GM12878 (cell line): ENCODE measurements around the gene NOL4L. TPM values are rescaled to one million over a fixed set of nuclear protein-coding genes. Genes with fewer than 3 reads are reported as not detected.

ENCODE experiments used
- ATAC-seq: fragments of 200-7000 bp; cut with Tn5 transposase; 3 replicates; pipeline ENCODE4 v1.9.1; 2020; ENCODE audit warnings: mild to moderate bottlenecking, moderate library complexity
- BruUV-seq: library from RNA; stranded (reverse); fragments of 400-500 nt; replicated peaks from 2 replicates; lab custom pipeline; 2021; lab: Mats Ljungman, UMichigan
- CTCF ChIA-PET: fragments of 300-600 bp; sonication (Branson Sonifier 250); formaldehyde crosslinking; extraction: SDS; loops from one replicate; lab custom pipeline; 2021; ENCODE audit warnings: inconsistent platforms; lab: Yijun Ruan, JAX
- POLR2A ChIA-PET: fragments of 350-600 bp; formaldehyde crosslinking; extraction: SDS; loops from one replicate; lab custom pipeline; 2021; ENCODE audit warnings: inconsistent platforms; lab: Charles Lee
- RAD21 ChIA-PET: fragments of 300-600 bp; sonication (Branson Sonifier 250); formaldehyde crosslinking; loops from one replicate; lab custom pipeline; 2023; ENCODE audit warnings: antibody characterized with exemption; ENCODE audit not compliant: unreplicated experiment; lab: Charles Lee
- SMC1A ChIA-PET: fragments of 300-600 bp; sonication (Branson Sonifier 250); formaldehyde crosslinking; loops from one replicate; lab custom pipeline; 2023; ENCODE audit not compliant: unreplicated experiment, uncharacterized antibody; lab: Charles Lee
- DNase-seq: peaks from one replicate; pipeline ENCODE4 v3.0.0-alpha.2; 2011; ENCODE audit warnings: low read depth, low spot score
- FAIRE-seq: peaks from 3 replicates; lab custom pipeline; 2011; peaks lifted over from hg19 to GRCh38; lab: Jason Lieb, UNC
- H2AFZ ChIP-seq: 2 replicates; pipeline ENCODE4 v1.6.0; 2011; ENCODE audit warnings: low read depth, low read length, control low read depth; ENCODE audit not compliant: control insufficient read depth
- H3K27ac ChIP-seq: 2 replicates; pipeline ENCODE4 v1.5.1; 2011; ENCODE audit warnings: control low read depth; ENCODE audit not compliant: control insufficient read depth, insufficient read depth
- H3K27me3 ChIP-seq, 2 experiments: replicated peaks in 1 of 2; 2 replicates each; pipeline versions ENCODE4 v1.6.0 to v1.6.1; 2011; ENCODE audit warnings: low read length in 1 of 2; ENCODE audit not compliant: control insufficient read depth in 2 of 2, insufficient read depth in 2 of 2
- H3K36me3 ChIP-seq, 2 experiments: 2 replicates each; pipeline ENCODE4 v1.5.1; 2011; ENCODE audit warnings: low read length in 1 of 2; ENCODE audit not compliant: control insufficient read depth in 2 of 2, insufficient read depth in 2 of 2
- H3K4me1 ChIP-seq: 2 replicates; pipeline ENCODE4 v1.6.1; 2011; ENCODE audit warnings: mild to moderate bottlenecking, low read length, moderate library complexity, mixed read lengths; ENCODE audit not compliant: control insufficient read depth, insufficient read depth
- H3K4me2 ChIP-seq: 2 replicates; pipeline ENCODE4 v1.6.0; 2011; ENCODE audit warnings: control low read depth; ENCODE audit not compliant: control insufficient read depth, insufficient read depth
- H3K4me3 ChIP-seq: fragments of 200-600 bp; sonication (generic); 2 replicates; pipeline ENCODE4 v1.5.1; 2016
- H3K79me2 ChIP-seq: 2 replicates; pipeline ENCODE4 v1.6.0; 2011; ENCODE audit warnings: low read length; ENCODE audit not compliant: control insufficient read depth, insufficient read depth
- H3K9ac ChIP-seq: 2 replicates; pipeline ENCODE4 v1.8.0; 2011; ENCODE audit warnings: low read length, control low read depth, mixed read lengths; ENCODE audit not compliant: control insufficient read depth, insufficient read depth
- H3K9me3 ChIP-seq: replicated peaks from 3 replicates; pipeline ENCODE4 v1.5.1; 2011; ENCODE audit warnings: mild to moderate bottlenecking, low read length; ENCODE audit not compliant: control insufficient read depth, insufficient read depth
- H4K20me1 ChIP-seq: 2 replicates; pipeline ENCODE4 v1.6.0; 2011; ENCODE audit not compliant: control insufficient read depth, insufficient read depth
- BMI1 ChIP-seq: fragments of 450-650 bp; IDR thresholded peaks from 2 replicates; pipeline ENCODE4 v1.6.1; 2016; ENCODE audit warnings: mild to moderate bottlenecking, moderate library complexity, borderline replicate concordance
- CHD1 ChIP-seq: IDR thresholded peaks from 2 replicates; pipeline ENCODE4 v1.6.1; 2012; ENCODE audit warnings: low read depth, low read length, improper control_type of control experiment
- EP300 ChIP-seq, 2 experiments: fragments of 150-350 bp in 1 of 2; IDR thresholded peaks; 2 replicates each; pipeline ENCODE4 v1.6.1; 2011 to 2012; ENCODE audit warnings: low read depth in 2 of 2, low read length in 2 of 2, borderline replicate concordance in 1 of 2, improper control_type of control experiment in 1 of 2, inconsistent platforms in 1 of 2; ENCODE audit not compliant: control insufficient read depth in 1 of 2
- FOXK2 ChIP-seq: fragments of 450-650 bp; IDR thresholded peaks from 2 replicates; pipeline ENCODE4 v1.6.1; 2017; ENCODE audit warnings: mild to moderate bottlenecking, moderate library complexity
- IRF4 ChIP-seq: IDR thresholded peaks from 2 replicates; pipeline ENCODE4 v1.6.1; 2011; ENCODE audit warnings: low read depth, low read length
- LARP7 ChIP-seq: fragments of 450-650 bp; IDR thresholded peaks from 2 replicates; pipeline ENCODE4 v1.6.1; 2017; ENCODE audit warnings: mild to moderate bottlenecking
- NR2C2 ChIP-seq: IDR thresholded peaks from 2 replicates; pipeline ENCODE4 v1.6.1; 2011; ENCODE audit warnings: borderline replicate concordance, low read depth; ENCODE audit not compliant: control insufficient read depth, insufficient read length
- NRF1 ChIP-seq: conservative IDR thresholded peaks from 2 replicates; pipeline ENCODE4 v1.6.1; 2011; ENCODE audit warnings: mild to moderate bottlenecking, low read depth, low read length, improper control_type of control experiment
- RAD21 ChIP-seq: IDR thresholded peaks from 2 replicates; pipeline ENCODE4 v1.6.1; 2011; ENCODE audit warnings: mild to moderate bottlenecking, low read depth, low read length, moderate library complexity; ENCODE audit not compliant: insufficient read depth
- SREBF1 ChIP-seq: IDR thresholded peaks from 2 replicates; pipeline ENCODE4 v1.6.1; 2012; ENCODE audit warnings: mild to moderate bottlenecking, low read length
- STAT1 ChIP-seq: fragments of 450-650 bp; conservative IDR thresholded peaks from 2 replicates; pipeline ENCODE4 v1.6.1; 2014; ENCODE audit warnings: antibody characterized with exemption, mild to moderate bottlenecking
- ZBED1 ChIP-seq: IDR thresholded peaks from 2 replicates; pipeline ENCODE4 v1.6.1; 2016; ENCODE audit warnings: borderline replicate concordance
- ZNF24 ChIP-seq: fragments of 450-650 bp; IDR thresholded peaks from 2 replicates; pipeline ENCODE4 v1.6.1; 2017; ENCODE audit warnings: antibody characterized with exemption, mild to moderate bottlenecking
- WGBS: methylation state at CpG from one replicate; pipeline ENCODE4 v1.1.6; 2016; ENCODE audit warnings: low lambda C conversion rate; ENCODE audit not compliant: insufficient replicate concordance, insufficient coverage; ENCODE audit errors: missing lambda C conversion rate; 5-methylcytosine and 5-hydroxymethylcytosine counted together
- in situ Hi-C: fragments of 300-500 bp; cut with MboI; formaldehyde crosslinking; loops from 9 replicates; pipeline ENCODE4 v1.14.3; 2018; ENCODE audit warnings: mixed read lengths
- intact Hi-C: fragments of 100-400 bp; cut with micrococcal nuclease; formaldehyde crosslinking; loops from one replicate; pipeline ENCODE4 v1.14.2; 2022; ENCODE audit not compliant: unreplicated experiment
- polyA plus RNA-seq, 11 experiments: library from polyadenylated mRNA; depleted of rRNA in 4 of 11; unstranded in 6 of 11; stranded (reverse) in 5 of 11; fragments of >200 nt; fragmentation: Nextera tagmentation in 4 of 11; fragmentation: Illumina TruSeq in 1 of 11; extraction: Ambion mirVana in 4 of 11; extraction: Trizol in 1 of 11; gene quantifications; 1 replicate in 1 of 11; 2 replicates in 10 of 11; pipeline versions ENCODE4 v1.2.1 to v1.2.3, GENCODE V29; 2011 to 2016; ENCODE audit warnings: inconsistent platforms in 2 of 11, missing spikeins in 2 of 11, low read depth in 1 of 11
- total RNA-seq, 4 experiments: library from RNA; depleted of rRNA in 3 of 4; stranded (reverse); fragments of >200 nt in 3 of 4; fragmentation: Illumina TruSeq in 1 of 4; extraction: Trizol in 1 of 4; gene quantifications; 2 replicates each; pipeline versions ENCODE4 v1.2.1 to v1.2.3, GENCODE V29; 2013 to 2021
- TF ChIP-seq, protein P1 (sequence below): fragments of 450-650 bp; IDR thresholded peaks from 2 replicates; pipeline ENCODE4 v1.6.1; 2017; ENCODE audit warnings: mild to moderate bottlenecking
- TF ChIP-seq, protein P2 (sequence below): IDR thresholded peaks from 2 replicates; pipeline ENCODE4 v1.6.1; 2011; ENCODE audit warnings: borderline replicate concordance, low read depth, mild to moderate bottlenecking, moderate library complexity, mixed read lengths, low read length; ENCODE audit not compliant: insufficient read depth; ENCODE audit errors: extremely low read length
- TF ChIP-seq, protein P3 (sequence below): fragments of 450-650 bp; IDR thresholded peaks from 2 replicates; pipeline ENCODE4 v1.6.1; 2017; ENCODE audit warnings: mild to moderate bottlenecking, moderate library complexity

Gene NOL4L
- total and polyA plus RNA-seq, 10 of the 15 experiments (the other 5 are each of a cell fraction or from before 2014, with no cell fraction given) = 2.3 to 24.0 (median 8.0) TPM

DNA sequence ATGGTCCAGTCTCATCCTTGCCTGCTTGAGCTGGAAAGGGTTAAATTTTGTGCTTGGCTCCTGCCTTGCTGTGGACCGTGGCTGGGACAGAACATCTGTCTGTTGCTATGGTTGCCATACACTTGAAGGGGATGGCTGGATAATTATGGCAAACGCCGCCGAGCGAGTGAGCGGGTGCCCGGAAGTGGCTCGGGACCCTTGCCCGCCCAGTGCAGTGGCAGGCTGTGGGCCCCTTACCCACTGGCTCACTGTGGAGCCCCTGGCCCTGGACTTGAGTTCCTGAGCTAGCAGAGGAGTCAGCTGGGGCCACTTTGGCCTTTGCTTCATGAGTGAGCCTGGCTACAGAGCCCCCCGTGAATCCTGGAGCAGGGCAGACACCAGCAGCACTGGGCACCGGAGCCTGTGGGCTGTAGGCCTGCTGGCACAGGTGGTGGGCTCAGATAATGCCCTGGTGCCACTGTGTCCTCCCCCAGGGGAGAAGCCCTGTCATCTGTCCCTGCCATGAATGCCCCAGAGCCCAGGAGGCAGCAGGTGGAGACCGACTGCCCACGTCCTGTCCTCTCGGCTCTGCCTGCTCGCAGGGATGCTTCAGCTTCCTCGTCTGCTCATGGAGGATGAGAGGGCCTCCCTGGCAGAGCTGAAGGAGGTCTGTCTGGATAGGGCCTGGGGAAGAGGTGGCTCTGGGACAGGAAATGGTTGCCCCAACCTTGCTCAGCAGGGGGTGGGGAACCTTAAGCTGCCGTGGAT lies 25.5 kb upstream of the NOL4L start:
- 47% methylated on average over 17 of the region's 17 CpGs for WGBS
- ATAC-seq = no peak
- POLR2A ChIA-PET = no interaction called here
- in situ Hi-C loops = no loop called here
- RAD21 ChIA-PET = interaction anchor here (1.1 to 1.9 kb wide), 3 partner anchors 16 to 84 kb away, joined by 3 to 9 read pairs (median 3); no protein-coding TSS in a partner anchor
- no peaks in the 10 kb centered on the region for H4K20me1 ChIP-seq
- CTCF ChIA-PET = interaction anchor here (0.7 kb wide), 1 partner anchor 17 kb away, joined by 4 read pairs; no protein-coding TSS in a partner anchor
- no peak for DNase-seq
- H3K4me2 ChIP-seq = no peak overlapping the region
- no peak overlapping the region for H3K9ac ChIP-seq
- no peak for TF ChIP-seq RAD21
- TF ChIP-seq EP300 (IDR thresholded peaks at IDR 0.05; ENCODE audit: borderline replicate concordance in 1 of 2, control insufficient read depth in 1 of 2, low read depth in 2 of 2, low read length in 2 of 2) = no peak
- no peak for TF ChIP-seq NRF1
- no peak for TF ChIP-seq NR2C2
- no peak for TF ChIP-seq ZNF24
- TF ChIP-seq, protein P1, sequence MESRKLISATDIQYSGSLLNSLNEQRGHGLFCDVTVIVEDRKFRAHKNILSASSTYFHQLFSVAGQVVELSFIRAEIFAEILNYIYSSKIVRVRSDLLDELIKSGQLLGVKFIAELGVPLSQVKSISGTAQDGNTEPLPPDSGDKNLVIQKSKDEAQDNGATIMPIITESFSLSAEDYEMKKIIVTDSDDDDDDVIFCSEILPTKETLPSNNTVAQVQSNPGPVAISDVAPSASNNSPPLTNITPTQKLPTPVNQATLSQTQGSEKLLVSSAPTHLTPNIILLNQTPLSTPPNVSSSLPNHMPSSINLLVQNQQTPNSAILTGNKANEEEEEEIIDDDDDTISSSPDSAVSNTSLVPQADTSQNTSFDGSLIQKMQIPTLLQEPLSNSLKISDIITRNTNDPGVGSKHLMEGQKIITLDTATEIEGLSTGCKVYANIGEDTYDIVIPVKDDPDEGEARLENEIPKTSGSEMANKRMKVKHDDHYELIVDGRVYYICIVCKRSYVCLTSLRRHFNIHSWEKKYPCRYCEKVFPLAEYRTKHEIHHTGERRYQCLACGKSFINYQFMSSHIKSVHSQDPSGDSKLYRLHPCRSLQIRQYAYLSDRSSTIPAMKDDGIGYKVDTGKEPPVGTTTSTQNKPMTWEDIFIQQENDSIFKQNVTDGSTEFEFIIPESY = no peak
- TF ChIP-seq, protein P2, sequence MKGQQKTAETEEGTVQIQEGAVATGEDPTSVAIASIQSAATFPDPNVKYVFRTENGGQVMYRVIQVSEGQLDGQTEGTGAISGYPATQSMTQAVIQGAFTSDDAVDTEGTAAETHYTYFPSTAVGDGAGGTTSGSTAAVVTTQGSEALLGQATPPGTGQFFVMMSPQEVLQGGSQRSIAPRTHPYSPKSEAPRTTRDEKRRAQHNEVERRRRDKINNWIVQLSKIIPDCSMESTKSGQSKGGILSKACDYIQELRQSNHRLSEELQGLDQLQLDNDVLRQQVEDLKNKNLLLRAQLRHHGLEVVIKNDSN = no peak
- no peak for TF ChIP-seq CHD1
- TF ChIP-seq SREBF1 = no peak
- no peak for TF ChIP-seq ZBED1
- TF ChIP-seq BMI1 = no peak
- TF ChIP-seq FOXK2 = no peak
- no peak for TF ChIP-seq STAT1
- TF ChIP-seq LARP7 = no peak
- TF ChIP-seq, protein P3, sequence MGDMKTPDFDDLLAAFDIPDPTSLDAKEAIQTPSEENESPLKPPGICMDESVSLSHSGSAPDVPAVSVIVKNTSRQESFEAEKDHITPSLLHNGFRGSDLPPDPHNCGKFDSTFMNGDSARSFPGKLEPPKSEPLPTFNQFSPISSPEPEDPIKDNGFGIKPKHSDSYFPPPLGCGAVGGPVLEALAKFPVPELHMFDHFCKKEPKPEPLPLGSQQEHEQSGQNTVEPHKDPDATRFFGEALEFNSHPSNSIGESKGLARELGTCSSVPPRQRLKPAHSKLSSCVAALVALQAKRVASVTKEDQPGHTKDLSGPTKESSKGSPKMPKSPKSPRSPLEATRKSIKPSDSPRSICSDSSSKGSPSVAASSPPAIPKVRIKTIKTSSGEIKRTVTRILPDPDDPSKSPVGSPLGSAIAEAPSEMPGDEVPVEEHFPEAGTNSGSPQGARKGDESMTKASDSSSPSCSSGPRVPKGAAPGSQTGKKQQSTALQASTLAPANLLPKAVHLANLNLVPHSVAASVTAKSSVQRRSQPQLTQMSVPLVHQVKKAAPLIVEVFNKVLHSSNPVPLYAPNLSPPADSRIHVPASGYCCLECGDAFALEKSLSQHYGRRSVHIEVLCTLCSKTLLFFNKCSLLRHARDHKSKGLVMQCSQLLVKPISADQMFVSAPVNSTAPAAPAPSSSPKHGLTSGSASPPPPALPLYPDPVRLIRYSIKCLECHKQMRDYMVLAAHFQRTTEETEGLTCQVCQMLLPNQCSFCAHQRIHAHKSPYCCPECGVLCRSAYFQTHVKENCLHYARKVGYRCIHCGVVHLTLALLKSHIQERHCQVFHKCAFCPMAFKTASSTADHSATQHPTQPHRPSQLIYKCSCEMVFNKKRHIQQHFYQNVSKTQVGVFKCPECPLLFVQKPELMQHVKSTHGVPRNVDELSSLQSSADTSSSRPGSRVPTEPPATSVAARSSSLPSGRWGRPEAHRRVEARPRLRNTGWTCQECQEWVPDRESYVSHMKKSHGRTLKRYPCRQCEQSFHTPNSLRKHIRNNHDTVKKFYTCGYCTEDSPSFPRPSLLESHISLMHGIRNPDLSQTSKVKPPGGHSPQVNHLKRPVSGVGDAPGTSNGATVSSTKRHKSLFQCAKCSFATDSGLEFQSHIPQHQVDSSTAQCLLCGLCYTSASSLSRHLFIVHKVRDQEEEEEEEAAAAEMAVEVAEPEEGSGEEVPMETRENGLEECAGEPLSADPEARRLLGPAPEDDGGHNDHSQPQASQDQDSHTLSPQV = no peak
- TF ChIP-seq IRF4 = no peak
- intact Hi-C loops = no loop called here
- H3K36me3 ChIP-seq = no peaks in the 10 kb centered on the region
- H2AFZ ChIP-seq = no peak overlapping the region
- H3K27ac ChIP-seq = no peak overlapping the region
- H3K4me3 ChIP-seq = no peak overlapping the region
- no TSS peak for BruUV-seq
- H3K79me2 ChIP-seq = no peaks in the 10 kb centered on the region
- SMC1A ChIA-PET = interaction anchor here (1.1 to 1.4 kb wide), 2 partner anchors 16 to 87 kb away, joined by 3 to 4 read pairs; no protein-coding TSS in a partner anchor
- no peak for FAIRE-seq
- no peaks in the 10 kb centered on the region for H3K27me3 ChIP-seq
- no peaks in the 10 kb centered on the region for H3K9me3 ChIP-seq
- H3K4me1 ChIP-seq = no peaks in the 10 kb centered on the region
